ENCODE results near the gene REEP6. TPM values are rescaled to one million over a fixed set of nuclear protein-coding genes. Genes with fewer than 3 reads are reported as not detected.

REEP6 gene
- total RNA-seq, 1 donor from 2014 or later: 16.6 TPM

GRCh38 chr19:1450735-1451731, 39.9 kb upstream of the REEP6 start:
- no peaks in the 10 kb centered on the region for H3K9me3 Mint-ChIP-seq (ENCODE audit: low read depth)
- no peak for DNase-seq (ENCODE audit: low spot score, unreplicated experiment)
- no peak overlapping the region for H3K4me3 Mint-ChIP-seq (ENCODE audit: low read depth)
- no peaks in the 10 kb centered on the region for H3K4me1 Mint-ChIP-seq (ENCODE audit: low read depth)
- no peaks in the 10 kb centered on the region for H3K36me3 Mint-ChIP-seq (ENCODE audit: insufficient read depth)
- H3K27me3 Mint-ChIP-seq: peaks cover 49% of the 10 kb centered on the region
- H3K27ac Mint-ChIP-seq: no peak overlapping the region
- no peak for TF ChIP-seq CTCF (IDR thresholded peaks at IDR 0.05; ENCODE audit: unreplicated experiment)

- peaks cover 48% of the 10 kb centered on the region for H3K27me3 Mint-ChIP-seq
- no peak overlapping the region for H3K27ac Mint-ChIP-seq
- no peaks in the 10 kb centered on the region for H3K36me3 Mint-ChIP-seq (ENCODE audit: insufficient read depth)
- TF ChIP-seq CTCF (IDR thresholded peaks at IDR 0.05; ENCODE audit: unreplicated experiment): no peak
- no peak for DNase-seq (ENCODE audit: low spot score, unreplicated experiment)
- H3K4me3 Mint-ChIP-seq (ENCODE audit: low read depth): no peak overlapping the region
- H3K9me3 Mint-ChIP-seq (ENCODE audit: low read depth): no peaks in the 10 kb centered on the region
- no peaks in the 10 kb centered on the region for H3K4me1 Mint-ChIP-seq (ENCODE audit: low read depth)
These were observed 38.8 kb upstream of the REEP6 start for GRCh38 chr19:1451916-1452801.

- Mint-ChIP-seq H3K27ac (no peak overlapping the region), H3K4me3 (ENCODE audit: low read depth) (no peak overlapping the region), H3K27me3 (peaks cover 46% of the 10 kb centered on the region), H3K4me1 (ENCODE audit: low read depth) (no peaks in the 10 kb centered on the region), H3K36me3 (ENCODE audit: insufficient read depth) (no peaks in the 10 kb centered on the region), H3K9me3 (ENCODE audit: low read depth) (no peaks in the 10 kb centered on the region)
- TF ChIP-seq CTCF (IDR thresholded peaks at IDR 0.05; ENCODE audit: unreplicated experiment): no peak
- DNase-seq (ENCODE audit: low spot score, unreplicated experiment): no peak
These were observed 38.0 kb upstream of the REEP6 start for GRCh38 chr19:1452802-1453524.

- no peaks in the 10 kb centered on the region for H3K36me3 Mint-ChIP-seq (ENCODE audit: insufficient read depth)
- H3K4me3 Mint-ChIP-seq (ENCODE audit: low read depth): no peak overlapping the region
- no peak for TF ChIP-seq CTCF (IDR thresholded peaks at IDR 0.05; ENCODE audit: unreplicated experiment)
- DNase-seq (ENCODE audit: low spot score, unreplicated experiment): no peak
- peaks cover 45% of the 10 kb centered on the region for H3K27me3 Mint-ChIP-seq
- no peaks in the 10 kb centered on the region for H3K4me1 Mint-ChIP-seq (ENCODE audit: low read depth)
- H3K9me3 Mint-ChIP-seq (ENCODE audit: low read depth): no peaks in the 10 kb centered on the region
- H3K27ac Mint-ChIP-seq: no peak overlapping the region
These were observed 37.2 kb upstream of the REEP6 start for GRCh38 chr19:1453525-1454364.
